Right hindlimb (tissue), 1 donor: ENCODE measurements around the gene MYH8.

ENCODE experiments used
- DNase-seq: peaks from one replicate; pipeline ENCODE4 v3.0.0-alpha.2; 2018

Gene MYH8

GRCh38 chr17:10380631-10381408 is 40.9 kb downstream of the MYH8 start:
- DNase-seq, result no peak

GRCh38 chr17:10372906-10373305 is 48.8 kb downstream of the MYH8 start, which contains the start of gene MYH13:
Gene MYH13, minus strand, starts transcription at chr17:10373006. Its CDS starts 8,476 bp downstream, at chr17:10364530.
- DNase-seq, result no peak

DNA sequence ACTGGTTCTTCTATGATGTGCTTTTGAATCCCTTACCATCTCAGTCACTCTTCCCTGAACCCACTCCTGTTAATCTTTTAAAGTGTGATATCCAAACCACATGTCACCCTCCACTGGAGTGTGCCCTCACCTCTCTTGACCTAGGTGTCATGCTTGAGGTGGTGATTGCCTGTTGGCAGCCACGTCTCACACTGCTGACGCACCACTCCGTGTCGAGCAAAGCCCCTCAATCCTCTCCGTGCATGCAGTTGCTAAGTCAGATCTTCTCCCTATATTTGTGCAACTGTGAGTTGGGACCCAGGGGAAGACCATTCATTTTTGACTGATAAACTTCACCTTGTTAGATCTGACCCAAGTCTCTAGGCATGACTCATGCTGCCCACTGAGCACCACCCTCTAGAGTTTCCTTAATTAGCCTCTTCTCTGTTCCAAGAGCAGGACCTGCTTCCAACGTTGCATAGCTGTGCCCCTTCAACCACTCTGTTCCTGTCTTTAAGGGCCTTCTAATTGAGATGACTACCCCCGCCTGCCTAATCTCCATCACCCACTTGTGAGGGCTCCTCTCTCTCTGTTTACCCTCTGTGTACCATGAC is 51.6 kb downstream of the MYH8 start:
- DNase-seq, result no peak

DNA sequence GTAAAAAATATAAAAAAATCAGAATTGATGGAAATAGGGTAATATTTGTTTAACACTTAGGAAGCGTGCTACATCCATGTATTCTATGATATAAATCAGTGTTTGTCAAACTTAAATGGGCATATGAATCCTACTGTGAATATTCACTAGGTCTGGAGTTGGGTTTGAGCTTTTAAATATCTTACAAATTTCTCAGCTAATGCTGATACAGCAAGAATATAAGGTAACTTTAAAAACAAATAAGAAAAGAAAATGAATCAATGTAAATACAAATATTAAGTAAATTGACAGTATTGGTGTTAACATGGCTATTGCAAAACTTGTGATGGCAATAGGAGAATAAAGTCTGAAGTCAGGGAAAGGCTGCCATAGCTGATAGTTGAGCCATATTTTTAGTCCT is 52.5 kb downstream of the MYH8 start:
- no peak for DNase-seq

GRCh38 chr17:10368561-10368960 is 53.2 kb downstream of the MYH8 start:
- no peak for DNase-seq

- no peak for DNase-seq
These were observed 61.2 kb downstream of the MYH8 start for GRCh38 chr17:10360578-10360977.

- DNase-seq, result no peak
These were observed 64.0 kb downstream of the MYH8 start for GRCh38 chr17:10357768-10358167.

- DNase-seq, result no peak
These were observed 67.1 kb downstream of the MYH8 start for GRCh38 chr17:10354651-10355050.

DNA sequence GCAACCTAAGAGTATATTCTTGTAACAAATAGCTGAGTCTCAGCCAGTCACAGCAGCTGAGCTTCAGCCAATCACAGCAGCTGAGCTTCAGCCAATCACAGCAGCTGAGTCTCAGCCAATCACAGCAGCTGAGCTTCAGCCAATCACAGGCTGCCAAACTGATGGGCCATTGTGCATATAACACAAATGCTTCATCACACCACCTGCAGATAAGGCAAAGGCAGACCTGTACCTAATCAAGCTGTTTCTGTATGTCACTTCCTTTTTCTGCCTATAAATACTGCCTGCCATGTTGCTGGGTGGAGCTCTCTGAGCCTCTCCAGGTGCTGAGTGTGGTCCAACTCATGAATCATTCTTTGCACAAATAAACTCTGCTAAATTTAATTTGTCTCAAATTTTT is 68.9 kb downstream of the MYH8 start:
- no peak for DNase-seq

DNA sequence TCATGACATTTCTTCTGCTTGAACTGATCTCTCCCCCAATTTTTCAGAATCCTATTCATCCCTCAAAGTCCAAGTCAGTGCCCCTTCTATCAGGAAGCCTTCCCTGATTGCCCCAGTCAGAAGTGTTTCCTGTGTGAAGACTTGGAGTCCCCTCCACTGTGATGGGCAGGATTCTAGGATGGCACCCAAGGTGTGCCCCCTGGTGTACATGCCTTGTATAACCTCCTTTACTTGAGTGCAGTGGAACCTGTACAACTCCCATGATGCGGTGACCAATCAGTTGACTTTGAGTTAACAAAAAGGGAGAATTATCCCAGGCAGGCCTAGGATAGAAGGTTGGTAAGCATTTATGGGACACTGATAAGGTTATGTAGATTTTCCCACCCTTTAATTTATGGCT is 72.3 kb downstream of the MYH8 start:
- no peak for DNase-seq

GRCh38 chr17:10344816-10345215 is 76.9 kb downstream of the MYH8 start:
- no peak for DNase-seq
